Vagina (tissue), 2 donors: ENCODE results near the gene DPEP3.

ENCODE experiments used
- POLR2A ChIP-seq, 2 donors: fragments of 450-650 bp; IDR thresholded peaks; one replicate each; pipeline ENCODE4 v1.6.1; 2017; ENCODE audit warnings: antibody characterized with exemption in 2 of 2, mild to moderate bottlenecking in 2 of 2, moderate library complexity in 2 of 2
- POLR2AphosphoS5 ChIP-seq, 2 donors: sonication (generic); formaldehyde crosslinking; IDR thresholded peaks; one replicate each; pipeline ENCODE4 v1.9.0; 2017; ENCODE audit warnings: antibody characterized with exemption in 2 of 2, mild to moderate bottlenecking in 2 of 2, low read depth in 1 of 2; ENCODE audit not compliant: insufficient read depth in 1 of 2
- TF ChIP-seq, protein P1 (sequence below), 3 experiments: fragments of 450-650 bp in 2 of 3; fragments of 200-600 bp in 1 of 3; sonication (generic) in 1 of 3; IDR thresholded peaks; one replicate each; pipeline ENCODE4 v1.5.1; 2017 to 2019; ENCODE audit warnings: antibody characterized with exemption in 3 of 3, mild to moderate bottlenecking in 2 of 3, moderate library complexity in 2 of 3

DNA sequence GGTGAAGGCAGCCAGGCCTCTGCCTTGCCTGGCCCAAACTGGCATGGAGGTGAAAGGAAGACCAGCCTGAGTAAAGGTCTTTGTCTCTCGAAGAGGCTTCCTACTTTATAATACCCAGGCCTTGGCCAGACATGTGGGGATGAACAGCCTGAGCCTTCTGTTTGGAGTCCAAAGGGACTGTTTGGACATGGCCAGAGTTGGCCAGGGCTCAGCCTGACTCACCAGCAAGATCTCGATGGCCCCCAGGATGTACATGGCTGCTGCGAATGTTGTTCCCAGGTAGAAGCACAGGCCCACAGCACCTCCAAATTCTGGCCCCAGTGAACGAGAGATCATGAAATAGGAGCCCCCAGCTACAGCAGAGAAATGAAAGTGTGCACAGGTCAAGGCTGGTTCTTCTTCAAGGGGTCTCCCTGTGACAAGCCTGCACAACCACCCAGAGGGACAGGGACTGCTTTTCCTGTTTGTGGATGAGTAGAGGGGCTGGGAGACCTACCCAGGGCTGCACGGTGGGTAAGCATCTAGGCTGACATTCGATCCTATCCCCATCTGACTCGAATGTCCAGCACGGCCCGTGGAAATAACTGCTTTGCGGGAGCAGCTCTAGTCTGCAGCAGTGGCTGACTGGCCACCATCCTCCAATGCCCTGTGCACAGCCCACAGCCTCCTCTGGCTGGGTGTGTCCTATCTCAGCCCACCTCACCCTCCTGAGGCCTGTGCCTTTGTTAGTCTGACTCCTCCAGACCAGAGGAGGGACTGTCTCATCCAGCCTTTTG lies 25.7 kb downstream of the DPEP3 start:
- TF ChIP-seq, protein P1, sequence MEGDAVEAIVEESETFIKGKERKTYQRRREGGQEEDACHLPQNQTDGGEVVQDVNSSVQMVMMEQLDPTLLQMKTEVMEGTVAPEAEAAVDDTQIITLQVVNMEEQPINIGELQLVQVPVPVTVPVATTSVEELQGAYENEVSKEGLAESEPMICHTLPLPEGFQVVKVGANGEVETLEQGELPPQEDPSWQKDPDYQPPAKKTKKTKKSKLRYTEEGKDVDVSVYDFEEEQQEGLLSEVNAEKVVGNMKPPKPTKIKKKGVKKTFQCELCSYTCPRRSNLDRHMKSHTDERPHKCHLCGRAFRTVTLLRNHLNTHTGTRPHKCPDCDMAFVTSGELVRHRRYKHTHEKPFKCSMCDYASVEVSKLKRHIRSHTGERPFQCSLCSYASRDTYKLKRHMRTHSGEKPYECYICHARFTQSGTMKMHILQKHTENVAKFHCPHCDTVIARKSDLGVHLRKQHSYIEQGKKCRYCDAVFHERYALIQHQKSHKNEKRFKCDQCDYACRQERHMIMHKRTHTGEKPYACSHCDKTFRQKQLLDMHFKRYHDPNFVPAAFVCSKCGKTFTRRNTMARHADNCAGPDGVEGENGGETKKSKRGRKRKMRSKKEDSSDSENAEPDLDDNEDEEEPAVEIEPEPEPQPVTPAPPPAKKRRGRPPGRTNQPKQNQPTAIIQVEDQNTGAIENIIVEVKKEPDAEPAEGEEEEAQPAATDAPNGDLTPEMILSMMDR (IDR thresholded peaks at IDR 0.05), result no peak
- TF ChIP-seq POLR2A (IDR thresholded peaks at IDR 0.05), result no peak
- TF ChIP-seq POLR2AphosphoS5 (IDR thresholded peaks at IDR 0.05; ENCODE audit: insufficient read depth in 1 of 2, low read depth in 1 of 2), result no peak
